A673 (cell line): ENCODE data around the gene CSF2RB. TPM values are rescaled to one million over a fixed set of nuclear protein-coding genes. Genes with fewer than 3 reads are reported as not detected.

Experiments
- BruUV-seq: library from RNA; stranded (reverse); fragments of 400-500 nt; replicated peaks from 2 replicates; lab custom pipeline; 2021; lab: Mats Ljungman, UMichigan
- CTCF ChIA-PET: fragments of 300-600 bp; sonication (Branson Sonifier 250); formaldehyde crosslinking; loops from one replicate; lab custom pipeline; 2022; ENCODE audit warnings: antibody characterized with exemption; lab: Charles Lee
- POLR2A ChIA-PET: fragments of 300-600 bp; sonication (Branson Sonifier 250); formaldehyde crosslinking; loops from one replicate; lab custom pipeline; 2022; ENCODE audit warnings: antibody characterized with exemption; ENCODE audit not compliant: low non-redundant PET; lab: Charles Lee
- DNase-seq: peaks from one replicate; pipeline ENCODE4 v3.0.0-alpha.2; 2015; ENCODE audit warnings: low spot score
- H3K27ac ChIP-seq: fragments of 200-600 bp; sonication (generic); 2 replicates; pipeline ENCODE4 v1.5.1; 2016; ENCODE audit warnings: mixed run types, low read depth, mild to moderate bottlenecking, mixed read lengths, antibody characterized with exemption, low read length; ENCODE audit not compliant: poor library complexity, severe bottlenecking
- H3K27me3 ChIP-seq: fragments of 200-600 bp; sonication (generic); replicated peaks from 2 replicates; pipeline ENCODE4 v1.6.1; 2017; ENCODE audit warnings: mixed run types, low read depth, mild to moderate bottlenecking, mixed read lengths, antibody characterized with exemption, low read length; ENCODE audit not compliant: insufficient read depth, poor library complexity
- H3K36me3 ChIP-seq: fragments of 200-600 bp; sonication (generic); 2 replicates; pipeline ENCODE4 v1.6.1; 2016; ENCODE audit warnings: mixed run types, mild to moderate bottlenecking, mixed read lengths, antibody characterized with exemption, low read length; ENCODE audit not compliant: insufficient read depth, poor library complexity, severe bottlenecking
- H3K4me1 ChIP-seq: fragments of 200-600 bp; sonication (generic); 2 replicates; pipeline ENCODE4 v1.6.1; 2017; ENCODE audit warnings: mixed run types, mild to moderate bottlenecking, mixed read lengths, antibody characterized with exemption, low read length; ENCODE audit not compliant: insufficient read depth, poor library complexity, severe bottlenecking
- H3K4me3 ChIP-seq: fragments of 200-600 bp; sonication (generic); 2 replicates; pipeline ENCODE4 v1.5.1; 2016; ENCODE audit warnings: low read depth, mixed run types, mild to moderate bottlenecking, mixed read lengths, low read length; ENCODE audit not compliant: poor library complexity, severe bottlenecking
- H3K9me3 ChIP-seq: fragments of 200-600 bp; sonication (generic); 2 replicates; pipeline ENCODE4 v1.6.1; 2016; ENCODE audit warnings: mixed run types, low read depth, mild to moderate bottlenecking, mixed read lengths, antibody characterized with exemption, low read length; ENCODE audit not compliant: poor library complexity, severe bottlenecking
- EZH2 ChIP-seq: fragments of 200-600 bp; sonication (generic); IDR thresholded peaks from 2 replicates; pipeline ENCODE4 v1.6.1; 2017; ENCODE audit warnings: borderline replicate concordance, low read depth, mild to moderate bottlenecking, mixed read lengths, antibody characterized with exemption, low read length; ENCODE audit not compliant: poor library complexity, severe bottlenecking
- intact Hi-C: fragments of 100-400 bp; cut with micrococcal nuclease; formaldehyde crosslinking; loops from one replicate; pipeline ENCODE4 v1.10.0; 2022; ENCODE audit not compliant: unreplicated experiment
- total RNA-seq: library from RNA; stranded (reverse); gene quantifications from 2 replicates; pipeline ENCODE4 v1.2.3, GENCODE V29; 2021
- TF ChIP-seq, protein P1 (sequence below): fragments of 300-800, 200-600 bp; sonication (generic); conservative IDR thresholded peaks from 2 replicates; pipeline ENCODE4 v1.5.1; 2017; ENCODE audit warnings: low read depth, mild to moderate bottlenecking, antibody characterized with exemption, low read length, moderate library complexity, mixed read lengths

The CSF2RB gene
- total RNA-seq, 1 experiment from 2014 or later = not detected

DNA sequence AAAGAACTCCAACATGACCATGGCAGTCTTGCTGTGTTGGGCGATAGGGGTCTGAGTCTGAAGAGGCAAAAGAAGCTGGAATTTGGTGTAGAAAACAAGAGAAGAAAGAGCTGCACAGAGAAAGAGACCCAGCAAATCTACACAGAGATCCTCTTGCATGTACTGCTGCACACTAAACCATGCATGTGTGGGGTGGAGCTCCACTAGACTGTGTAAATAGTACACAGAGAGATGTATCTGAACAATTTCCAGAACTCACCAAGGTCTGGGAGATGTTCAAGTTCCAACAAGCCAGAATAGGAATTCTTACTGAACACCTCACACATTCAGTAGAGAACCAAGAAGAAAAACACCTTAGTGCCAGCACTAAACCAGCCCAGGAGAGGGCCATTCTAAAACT is 42.3 kb downstream of the CSF2RB start:
- BruUV-seq = no TSS peak
- H3K4me1 ChIP-seq = no peaks in the 10 kb centered on the region
- no peak for TF ChIP-seq EZH2
- TF ChIP-seq, protein P1, sequence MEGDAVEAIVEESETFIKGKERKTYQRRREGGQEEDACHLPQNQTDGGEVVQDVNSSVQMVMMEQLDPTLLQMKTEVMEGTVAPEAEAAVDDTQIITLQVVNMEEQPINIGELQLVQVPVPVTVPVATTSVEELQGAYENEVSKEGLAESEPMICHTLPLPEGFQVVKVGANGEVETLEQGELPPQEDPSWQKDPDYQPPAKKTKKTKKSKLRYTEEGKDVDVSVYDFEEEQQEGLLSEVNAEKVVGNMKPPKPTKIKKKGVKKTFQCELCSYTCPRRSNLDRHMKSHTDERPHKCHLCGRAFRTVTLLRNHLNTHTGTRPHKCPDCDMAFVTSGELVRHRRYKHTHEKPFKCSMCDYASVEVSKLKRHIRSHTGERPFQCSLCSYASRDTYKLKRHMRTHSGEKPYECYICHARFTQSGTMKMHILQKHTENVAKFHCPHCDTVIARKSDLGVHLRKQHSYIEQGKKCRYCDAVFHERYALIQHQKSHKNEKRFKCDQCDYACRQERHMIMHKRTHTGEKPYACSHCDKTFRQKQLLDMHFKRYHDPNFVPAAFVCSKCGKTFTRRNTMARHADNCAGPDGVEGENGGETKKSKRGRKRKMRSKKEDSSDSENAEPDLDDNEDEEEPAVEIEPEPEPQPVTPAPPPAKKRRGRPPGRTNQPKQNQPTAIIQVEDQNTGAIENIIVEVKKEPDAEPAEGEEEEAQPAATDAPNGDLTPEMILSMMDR = no peak
- H3K9me3 ChIP-seq = no peaks in the 10 kb centered on the region
- intact Hi-C loops = no loop called here
- no peak for DNase-seq
- peaks cover 11% of the 10 kb centered on the region for H3K27me3 ChIP-seq
- POLR2A ChIA-PET = no interaction called here
- no peak overlapping the region for H3K27ac ChIP-seq
- H3K36me3 ChIP-seq = no peaks in the 10 kb centered on the region
- CTCF ChIA-PET = no interaction called here
- H3K4me3 ChIP-seq = no peak overlapping the region

DNA sequence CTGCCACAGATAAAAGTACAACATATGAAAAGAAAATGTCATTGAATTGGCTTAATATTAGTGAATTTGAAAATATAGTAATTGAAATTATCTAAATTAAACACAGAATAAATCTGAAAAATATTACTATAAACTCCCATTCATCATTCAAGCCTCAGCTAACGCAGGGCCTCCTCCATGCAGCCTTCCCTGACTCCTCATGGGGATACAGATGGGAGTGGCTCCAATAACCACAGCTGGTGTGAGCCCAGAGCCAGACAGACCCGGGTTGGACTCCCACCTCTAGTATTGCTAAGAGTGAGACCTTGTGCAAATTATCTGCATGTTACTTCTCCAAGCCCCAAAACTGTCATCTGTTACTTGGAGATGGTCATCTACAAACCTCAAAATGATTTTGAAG is 44.9 kb downstream of the CSF2RB start:
- POLR2A ChIA-PET = no interaction called here
- no peak overlapping the region for H3K4me3 ChIP-seq
- no peaks in the 10 kb centered on the region for H3K9me3 ChIP-seq
- H3K27ac ChIP-seq = no peak overlapping the region
- intact Hi-C loops = no loop called here
- DNase-seq = no peak
- H3K27me3 ChIP-seq = peaks cover 31% of the 10 kb centered on the region
- no TSS peak for BruUV-seq
- CTCF ChIA-PET = no interaction called here
- TF ChIP-seq, protein P1 = no peak
- no peak for TF ChIP-seq EZH2
- no peaks in the 10 kb centered on the region for H3K4me1 ChIP-seq
- H3K36me3 ChIP-seq = no peaks in the 10 kb centered on the region

DNA sequence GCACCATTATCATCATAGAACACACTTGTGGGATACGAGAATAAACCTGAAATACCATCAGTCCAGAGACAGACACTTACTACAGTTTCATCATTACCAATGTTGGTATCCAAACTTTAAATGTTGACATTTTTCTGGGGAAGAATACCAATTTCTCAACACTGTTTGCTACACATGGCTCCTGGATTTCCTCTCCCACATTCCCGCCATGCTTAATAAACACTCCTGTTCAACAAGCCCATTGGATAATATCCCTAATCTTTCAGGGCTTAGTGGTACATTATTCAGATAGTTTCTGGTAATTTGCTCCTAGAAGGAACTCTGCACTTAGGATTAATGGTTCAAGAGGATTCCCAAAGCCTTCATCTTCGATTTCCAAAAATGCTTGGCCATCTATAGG is 48.2 kb downstream of the CSF2RB start:
- Histone ChIP-seq H3K4me3 (no peak overlapping the region), H3K27ac (no peak overlapping the region), H3K4me1 (no peaks in the 10 kb centered on the region), H3K27me3 (peaks cover 33% of the 10 kb centered on the region), H3K9me3 (no peaks in the 10 kb centered on the region), H3K36me3 (no peaks in the 10 kb centered on the region)
- ChIA-PET CTCF (no interaction called here), POLR2A (no interaction called here)
- intact Hi-C loops = no loop called here
- no TSS peak for BruUV-seq
- TF ChIP-seq EZH2 = no peak
- TF ChIP-seq, protein P1 = no peak
- DNase-seq = no peak
